Measurements from ENCODE around the gene SH3RF2.

SH3RF2 gene

DNA sequence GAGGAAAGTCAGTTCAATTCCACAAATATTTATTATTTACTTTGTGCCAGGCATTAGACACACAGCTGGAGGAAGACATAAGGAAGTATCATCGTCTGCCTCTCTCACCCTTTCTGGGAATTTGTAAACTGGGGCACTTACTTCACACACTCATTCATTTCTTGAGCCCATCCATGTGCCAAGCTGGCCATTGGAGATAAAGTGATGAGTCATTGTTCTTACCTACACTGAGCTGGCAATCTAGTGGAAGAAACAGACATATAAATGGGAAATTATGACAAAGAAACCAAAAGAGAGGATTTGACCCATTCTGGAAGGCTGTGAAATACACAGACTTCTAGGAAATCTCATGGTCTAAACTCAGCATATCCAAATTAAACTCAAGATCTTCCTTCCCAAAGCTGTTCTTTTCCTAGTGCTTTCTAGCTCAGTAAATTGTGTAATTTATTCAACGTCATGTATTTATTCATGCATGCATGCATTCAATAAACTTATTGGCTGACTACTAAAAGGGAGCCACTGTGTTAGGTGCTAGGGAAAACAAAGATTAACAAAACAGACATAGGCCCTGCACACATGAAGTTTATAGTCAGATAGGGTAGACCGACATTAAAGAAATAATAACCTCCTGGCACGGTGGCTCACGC is 65.3 kb downstream of the SH3RF2 start:
- no peak for DNase-seq (ENCODE audit: low spot score)
- ChIA-PET POLR2A (ENCODE audit: low non-redundant PET) (no interaction called here), CTCF (interaction anchor here (0.6 to 0.7 kb wide), 2 partner anchors 283 to 521 kb away, joined by 3 to 4 read pairs; no protein-coding TSS in a partner anchor)
- no peak for TF ChIP-seq CTCF (conservative IDR thresholded peaks at IDR 0.05; ENCODE audit: low read depth)
- H3K27ac ChIP-seq, result no peak overlapping the region

GRCh38 chr5:146002491-146002890 is 66.1 kb downstream of the SH3RF2 start:
- DNase-seq (ENCODE audit: low spot score), result no peak
- no peak for TF ChIP-seq CTCF (conservative IDR thresholded peaks at IDR 0.05; ENCODE audit: low read depth)
- ChIA-PET CTCF (no interaction called here), POLR2A (ENCODE audit: low non-redundant PET) (no interaction called here)
- no peak overlapping the region for H3K27ac ChIP-seq

GRCh38 chr5:146003852-146004251 is 67.5 kb downstream of the SH3RF2 start:
- no peak for TF ChIP-seq CTCF (conservative IDR thresholded peaks at IDR 0.05; ENCODE audit: low read depth)
- ChIA-PET CTCF (no interaction called here), POLR2A (ENCODE audit: low non-redundant PET) (no interaction called here)
- no peak overlapping the region for H3K27ac ChIP-seq
- no peak for DNase-seq (ENCODE audit: low spot score)

GRCh38 chr5:146005264-146005663 is 68.9 kb downstream of the SH3RF2 start:
- DNase-seq (ENCODE audit: low spot score), result no peak
- ChIA-PET POLR2A (ENCODE audit: low non-redundant PET) (no interaction called here), CTCF (interaction anchor here (0.5 kb wide), 1 partner anchor 22 kb away, joined by 3 read pairs; no protein-coding TSS in a partner anchor)
- no peak for TF ChIP-seq CTCF (conservative IDR thresholded peaks at IDR 0.05; ENCODE audit: low read depth)
- H3K27ac ChIP-seq, result no peak overlapping the region

DNA sequence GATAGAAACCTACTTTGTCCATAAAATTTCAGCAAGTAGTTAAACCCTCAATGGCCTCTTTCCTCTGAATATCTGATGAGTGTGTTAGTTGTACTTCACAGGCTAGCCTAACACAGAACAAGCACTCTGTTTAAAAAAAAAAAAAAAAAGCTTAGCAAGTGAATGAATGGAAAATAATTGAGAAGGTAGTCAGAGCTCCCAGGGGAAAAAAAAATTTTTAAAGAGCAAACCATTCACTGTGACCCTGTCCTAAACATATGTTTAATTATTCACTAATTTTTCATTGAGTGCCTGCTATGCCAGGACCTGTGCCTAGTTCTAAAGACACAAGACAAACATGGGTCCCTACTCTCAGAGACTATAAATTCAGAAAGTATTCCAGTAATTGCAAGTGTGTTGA is 69.3 kb downstream of the SH3RF2 start:
- DNase-seq (ENCODE audit: low spot score), result no peak
- ChIA-PET POLR2A (ENCODE audit: low non-redundant PET) (no interaction called here), CTCF (interaction anchor here (0.7 to 1.4 kb wide), 2 partner anchors 10 to 195 kb away, joined by 5 to 6 read pairs; no protein-coding TSS in a partner anchor)
- no peak for TF ChIP-seq CTCF (conservative IDR thresholded peaks at IDR 0.05; ENCODE audit: low read depth)
- no peak overlapping the region for H3K27ac ChIP-seq

DNA sequence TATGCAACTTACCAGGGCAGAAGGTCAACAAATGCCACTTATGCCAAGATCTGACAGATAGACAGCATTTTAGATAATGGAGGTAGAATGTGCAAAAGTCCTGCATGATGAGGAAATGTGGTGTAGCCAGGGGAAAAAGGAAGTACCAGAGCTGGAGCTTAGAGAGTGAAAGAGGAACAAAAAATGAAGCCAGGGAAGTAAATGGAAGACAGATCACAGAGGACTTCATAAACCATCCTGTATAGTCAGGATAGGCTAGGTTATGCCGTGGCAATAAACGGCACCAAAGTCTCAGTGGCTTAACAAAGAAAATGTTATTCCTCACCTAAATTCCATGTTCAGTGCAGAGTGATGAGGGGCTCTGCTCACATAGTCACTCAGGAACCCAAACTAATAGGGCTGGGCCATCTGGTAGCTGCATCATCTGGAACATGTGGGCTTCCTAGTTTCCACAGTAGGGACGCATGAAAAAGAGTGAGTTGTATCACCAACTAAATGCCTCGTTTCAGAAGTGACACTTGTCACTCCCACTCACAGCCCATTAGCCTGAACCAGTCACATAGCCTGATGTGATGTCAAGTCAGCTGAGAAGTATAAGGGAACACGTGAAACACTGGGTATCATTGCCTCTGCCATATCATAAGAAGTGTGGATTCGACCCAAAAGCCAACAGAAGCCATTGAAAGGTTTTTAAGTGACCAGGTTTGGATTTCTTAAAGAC is 70.3 kb downstream of the SH3RF2 start:
- no peak for TF ChIP-seq CTCF (conservative IDR thresholded peaks at IDR 0.05; ENCODE audit: low read depth)
- POLR2A ChIA-PET (ENCODE audit: low non-redundant PET), result no interaction called here
- DNase-seq (ENCODE audit: low spot score), result no peak
- H3K27ac ChIP-seq, result no peak overlapping the region
- CTCF ChIA-PET, result interaction anchor here (0.7 to 1.4 kb wide), 2 partner anchors 11 to 43 kb away, joined by 3 to 5 read pairs; no protein-coding TSS in a partner anchor

All from RWPE1 (cell line).